ENCODE measurements around the gene KPTN. TPM values are rescaled to one million over a fixed set of nuclear protein-coding genes. Genes with fewer than 3 reads are reported as not detected.

Gene KPTN
- total RNA-seq = 3.7 and 9.0 TPM in 2 replicates

DNA sequence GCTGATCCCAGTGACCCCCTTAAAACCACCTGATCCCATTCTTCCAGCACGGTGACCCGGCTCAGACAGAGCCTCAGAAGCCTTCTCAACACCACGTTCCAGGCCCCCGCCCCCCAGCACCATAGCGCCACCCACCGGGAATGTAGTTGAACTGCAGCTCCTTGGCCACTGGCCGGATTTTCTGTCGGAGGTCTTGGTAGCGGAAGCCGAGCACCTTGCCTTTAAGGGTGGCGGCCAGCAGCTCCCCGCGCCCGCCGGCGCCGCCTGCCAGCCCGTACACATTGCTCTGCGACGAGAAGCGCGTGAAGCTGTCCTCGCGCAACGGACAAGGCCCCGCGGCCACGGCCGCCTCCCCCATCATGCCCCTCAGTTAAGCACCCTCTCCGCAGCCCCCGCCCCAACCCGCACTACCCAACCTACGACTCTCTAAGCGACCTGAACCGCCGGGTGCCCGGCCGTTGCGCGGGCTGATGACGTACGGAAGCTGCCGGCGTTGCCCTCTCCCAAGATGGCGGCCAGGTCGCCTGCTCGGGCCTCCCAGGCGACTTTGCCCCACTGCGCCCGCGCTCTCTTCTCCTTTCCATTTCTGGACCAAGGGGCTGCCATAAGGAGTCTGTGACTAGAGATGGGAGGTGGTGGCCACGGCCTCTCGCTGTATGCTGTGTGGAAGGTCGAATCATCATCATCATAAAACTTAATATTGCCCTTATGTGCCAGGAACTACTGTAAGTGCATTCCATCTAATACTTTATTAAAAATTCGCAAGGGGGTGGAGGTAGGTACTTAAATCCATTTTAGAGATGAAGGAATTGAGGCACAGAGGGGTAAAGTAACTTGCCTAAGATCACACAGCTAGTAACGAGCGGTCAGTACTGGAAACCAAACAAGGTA is at the start of gene KPTN:
KPTN (minus strand) TSS at position 420 of the 891 bp plus-strand sequence; CDS start at position 361, 59 bp downstream.

DNA sequence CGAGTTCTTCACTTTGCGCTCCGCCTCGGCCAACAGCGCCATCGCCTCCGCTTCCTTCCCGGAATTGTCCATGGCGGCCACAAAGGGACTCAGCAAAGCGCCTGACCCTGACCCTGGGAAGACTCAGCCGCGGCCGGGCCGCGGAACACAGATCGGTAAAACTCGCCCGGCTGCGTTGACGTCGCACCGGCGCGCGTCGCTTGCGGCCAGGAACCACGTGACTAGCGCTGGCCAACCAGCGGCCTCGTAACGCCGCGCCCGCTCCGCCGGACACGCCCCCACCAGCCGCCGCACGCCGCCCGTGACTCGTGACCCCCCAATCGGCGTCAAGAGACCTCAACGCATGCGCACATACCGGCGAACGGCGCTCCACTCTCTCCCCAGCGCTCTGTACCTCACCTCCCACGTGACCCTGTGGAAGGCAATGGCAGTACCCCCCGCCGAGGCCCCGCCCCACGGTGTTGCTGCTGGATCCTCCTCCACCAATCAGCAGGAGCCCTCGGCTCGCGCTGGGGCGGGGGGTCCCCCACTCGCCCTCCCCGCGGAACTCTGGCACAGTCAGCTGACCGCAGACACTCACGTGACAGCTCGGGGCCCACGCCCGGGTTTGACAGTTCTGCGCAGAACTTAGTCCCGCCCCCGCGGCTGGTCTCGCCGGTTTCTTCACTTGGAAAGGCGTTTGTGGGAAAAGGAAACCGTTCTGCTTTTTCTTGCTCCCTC is 31.0 kb upstream of the KPTN start, which contains the start of gene NAPA:
NAPA (minus strand) TSS at position 195 of the 720 bp plus-strand sequence; CDS start at position 72, 123 bp downstream.

DNA sequence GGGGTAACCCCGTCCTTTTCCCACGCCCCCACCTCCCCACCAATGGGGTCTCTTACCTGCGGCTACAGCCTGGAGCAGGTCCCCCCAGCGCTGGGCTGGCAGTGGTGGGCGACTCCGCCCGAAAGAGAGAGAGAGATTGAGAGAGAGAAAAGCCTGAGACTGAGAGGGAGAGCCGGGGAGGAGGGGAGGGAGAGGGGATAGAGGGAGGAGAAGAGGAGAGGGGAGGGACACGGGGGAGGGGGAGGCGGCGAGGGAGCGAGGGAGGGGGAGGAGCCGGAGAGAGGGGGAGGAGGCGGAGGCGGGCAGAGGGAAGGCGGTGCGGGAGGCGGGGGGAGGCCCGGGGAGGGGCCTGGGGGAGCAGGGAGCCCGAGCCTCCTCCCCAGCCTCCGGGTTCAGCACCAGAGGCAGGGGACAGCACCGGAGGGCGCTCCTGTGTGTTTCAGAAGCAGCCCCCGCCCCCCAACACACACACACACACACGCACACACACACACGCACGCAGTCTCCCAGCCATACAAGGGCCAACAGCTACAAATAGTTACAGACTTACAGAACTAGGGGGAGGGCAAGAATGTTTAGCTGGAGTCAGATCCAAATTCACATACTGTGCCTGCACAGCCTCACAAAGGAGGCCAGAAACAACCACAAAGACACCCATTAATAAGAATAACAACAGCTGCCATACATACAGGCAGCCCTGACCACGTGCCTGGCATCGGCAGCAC is 12.1 kb downstream of the KPTN start, which contains the start of gene SLC8A2:
SLC8A2 (minus strand) TSS at position 161 of the 725 bp plus-strand sequence. CDS start 5,490 bp downstream, outside the sequence.

Other genes starting within 250 kb of the KPTN start
- gene CCDC9, start 227.7 kb downstream of the KPTN start, total RNA-seq = 19.7 and 21.7 TPM in 2 replicates
- gene INAFM1, start 209.3 kb downstream of the KPTN start, total RNA-seq = 6.2 and 9.9 TPM in 2 replicates
- gene C5AR1, start 174.4 kb downstream of the KPTN start, total RNA-seq = 0.18 and 0.49 TPM in 2 replicates
- gene C5AR2, start 152.0 kb downstream of the KPTN start, total RNA-seq = not detected in 2 replicates
- 7.8 and 8.8 TPM in 2 replicates for gene DHX34, start 134.9 kb downstream of the KPTN start, total RNA-seq
- gene MEIS3, start 64.7 kb downstream of the KPTN start, total RNA-seq = 48.1 and 65.3 TPM in 2 replicates
- under 0.01 and 0.32 TPM in 2 replicates for gene SLC8A2, start 12.3 kb downstream of the KPTN start, total RNA-seq
- 97.8 and 147 TPM in 2 replicates for gene NAPA, start 30.8 kb upstream of the KPTN start, total RNA-seq
- gene ZNF541, start 88.9 kb upstream of the KPTN start, total RNA-seq = under 0.01 and 1.1 TPM in 2 replicates
- 1.1 and 1.3 TPM in 2 replicates for gene BICRA, start 124.9 kb upstream of the KPTN start, total RNA-seq
- gene EHD2, start 229.2 kb upstream of the KPTN start, total RNA-seq = 261 and 300 TPM in 2 replicates